ENCODE data around the gene SLC6A13. TPM values are rescaled to one million over a fixed set of nuclear protein-coding genes. Genes with fewer than 3 reads are reported as not detected.
"Not testable (repeated sequence)": the region's sequence is repeated elsewhere in the genome, so short reads cannot be mapped to it uniquely, and the experiment has no call there.

Gene SLC6A13
- total and polyA plus RNA-seq, 4 donors, result 0.23 to 12.0 (median 7.5) TPM

GRCh38 chr12:304805-305204 lies 42.2 kb upstream of the SLC6A13 start:
- Histone ChIP-seq H3K9ac (ENCODE audit: low read depth in 1 of 2, low read length in 2 of 2) (no peak overlapping the region), H3K36me3 (ENCODE audit: control insufficient read depth in 4 of 4, insufficient read depth in 3 of 4, low read depth in 1 of 4, low read length in 3 of 4) (peaks cover 6 to 51% (median 46%) of the 10 kb centered on the region in 4 donors), H3K27ac (ENCODE audit: low read depth in 1 of 2, low read length in 2 of 2) (no peak overlapping the region), H3K27me3 (ENCODE audit: control insufficient read depth in 4 of 4, insufficient read depth in 4 of 4, low read length in 3 of 4) (no peaks in the 10 kb centered on the region), H3K4me3 (ENCODE audit: low read depth in 1 of 3, low read length in 3 of 3) (no peak overlapping the region), H3K4me1 (ENCODE audit: control insufficient read depth in 4 of 4, insufficient read depth in 4 of 4, low read length in 3 of 4) (no peaks in the 10 kb centered on the region), H3K9me3 (ENCODE audit: control insufficient read depth in 4 of 4, low read length in 3 of 4) (no peaks in the 10 kb centered on the region)
- WGBS, result 84% methylated on average over 5 of the region's 5 CpGs
- no peak for DNase-seq (ENCODE audit: low spot score)
- TF ChIP-seq ZBTB33 (IDR thresholded peaks at IDR 0.05) (no peak), SP1 (IDR thresholded peaks at IDR 0.05) (no peak), JUND (IDR thresholded peaks at IDR 0.05) (no peak), CTCF (IDR thresholded peaks at IDR 0.05; ENCODE audit: low read depth, low read length, missing input control) (no peak), TAF1 (conservative IDR thresholded peaks at IDR 0.05) (no peak), HNF4G (IDR thresholded peaks at IDR 0.05) (no peak), FOXA1 (IDR thresholded peaks at IDR 0.05) (no peak), NR2F2 (IDR thresholded peaks at IDR 0.05) (no peak), EGR1 (IDR thresholded peaks at IDR 0.05; ENCODE audit: low read depth in 2 of 2) (no peak), RAD21 (IDR thresholded peaks at IDR 0.05) (no peak), RXRA (IDR thresholded peaks at IDR 0.05) (no peak), YY1 (IDR thresholded peaks at IDR 0.05) (no peak), FOXA2 (IDR thresholded peaks at IDR 0.05) (no peak), MAX (IDR thresholded peaks at IDR 0.05) (no peak), HNF4A (conservative IDR thresholded peaks at IDR 0.05) (no peak)
- TF ChIP-seq, protein P1, sequence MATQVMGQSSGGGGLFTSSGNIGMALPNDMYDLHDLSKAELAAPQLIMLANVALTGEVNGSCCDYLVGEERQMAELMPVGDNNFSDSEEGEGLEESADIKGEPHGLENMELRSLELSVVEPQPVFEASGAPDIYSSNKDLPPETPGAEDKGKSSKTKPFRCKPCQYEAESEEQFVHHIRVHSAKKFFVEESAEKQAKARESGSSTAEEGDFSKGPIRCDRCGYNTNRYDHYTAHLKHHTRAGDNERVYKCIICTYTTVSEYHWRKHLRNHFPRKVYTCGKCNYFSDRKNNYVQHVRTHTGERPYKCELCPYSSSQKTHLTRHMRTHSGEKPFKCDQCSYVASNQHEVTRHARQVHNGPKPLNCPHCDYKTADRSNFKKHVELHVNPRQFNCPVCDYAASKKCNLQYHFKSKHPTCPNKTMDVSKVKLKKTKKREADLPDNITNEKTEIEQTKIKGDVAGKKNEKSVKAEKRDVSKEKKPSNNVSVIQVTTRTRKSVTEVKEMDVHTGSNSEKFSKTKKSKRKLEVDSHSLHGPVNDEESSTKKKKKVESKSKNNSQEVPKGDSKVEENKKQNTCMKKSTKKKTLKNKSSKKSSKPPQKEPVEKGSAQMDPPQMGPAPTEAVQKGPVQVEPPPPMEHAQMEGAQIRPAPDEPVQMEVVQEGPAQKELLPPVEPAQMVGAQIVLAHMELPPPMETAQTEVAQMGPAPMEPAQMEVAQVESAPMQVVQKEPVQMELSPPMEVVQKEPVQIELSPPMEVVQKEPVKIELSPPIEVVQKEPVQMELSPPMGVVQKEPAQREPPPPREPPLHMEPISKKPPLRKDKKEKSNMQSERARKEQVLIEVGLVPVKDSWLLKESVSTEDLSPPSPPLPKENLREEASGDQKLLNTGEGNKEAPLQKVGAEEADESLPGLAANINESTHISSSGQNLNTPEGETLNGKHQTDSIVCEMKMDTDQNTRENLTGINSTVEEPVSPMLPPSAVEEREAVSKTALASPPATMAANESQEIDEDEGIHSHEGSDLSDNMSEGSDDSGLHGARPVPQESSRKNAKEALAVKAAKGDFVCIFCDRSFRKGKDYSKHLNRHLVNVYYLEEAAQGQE (IDR thresholded peaks at IDR 0.05), result no peak
- TF ChIP-seq, protein P2, sequence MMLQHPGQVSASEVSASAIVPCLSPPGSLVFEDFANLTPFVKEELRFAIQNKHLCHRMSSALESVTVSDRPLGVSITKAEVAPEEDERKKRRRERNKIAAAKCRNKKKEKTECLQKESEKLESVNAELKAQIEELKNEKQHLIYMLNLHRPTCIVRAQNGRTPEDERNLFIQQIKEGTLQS (IDR thresholded peaks at IDR 0.05), result no peak

DNA sequence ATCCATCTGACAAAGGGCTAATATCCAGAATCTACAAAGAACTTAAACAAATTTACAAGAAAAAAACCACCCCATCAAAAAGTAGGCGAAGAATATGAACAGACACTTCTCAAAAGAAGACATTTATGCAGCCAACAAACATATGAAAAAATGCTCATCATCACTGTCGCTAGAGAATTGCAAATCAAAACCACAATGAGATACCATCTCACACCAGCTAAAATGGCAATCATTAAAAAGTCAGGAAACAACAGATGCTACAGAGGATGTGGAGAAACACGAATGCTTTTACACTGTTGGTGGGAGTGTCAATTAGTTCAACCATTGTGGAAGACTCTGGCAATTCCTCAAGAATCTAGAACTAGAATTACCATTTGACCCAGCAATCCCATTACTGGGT lies 40.1 kb upstream of the SLC6A13 start:
- DNase-seq (ENCODE audit: low spot score); H3K27ac ChIP-seq (ENCODE audit: low read depth in 1 of 2, low read length in 2 of 2); H3K9ac ChIP-seq (ENCODE audit: low read depth in 1 of 2, low read length in 2 of 2); H3K9me3 ChIP-seq (ENCODE audit: control insufficient read depth in 4 of 4, low read length in 3 of 4); H3K4me3 ChIP-seq (ENCODE audit: low read depth in 1 of 3, low read length in 3 of 3); H3K4me1 ChIP-seq (ENCODE audit: control insufficient read depth in 4 of 4, insufficient read depth in 4 of 4, low read length in 3 of 4); H3K27me3 ChIP-seq (ENCODE audit: control insufficient read depth in 4 of 4, insufficient read depth in 4 of 4, low read length in 3 of 4): not testable (repeated sequence)
- WGBS, result 89% methylated on average over 3 of the region's 3 CpGs
- peaks cover 8 to 33% (median 30%) of the 10 kb centered on the region in 4 donors for H3K36me3 ChIP-seq (ENCODE audit: control insufficient read depth in 4 of 4, insufficient read depth in 3 of 4, low read depth in 1 of 4, low read length in 3 of 4)

- not testable (repeated sequence) for DNase-seq (ENCODE audit: low spot score); H3K9ac ChIP-seq (ENCODE audit: low read depth in 1 of 2, low read length in 2 of 2); H3K27me3 ChIP-seq (ENCODE audit: control insufficient read depth in 4 of 4, insufficient read depth in 4 of 4, low read length in 3 of 4); H3K27ac ChIP-seq (ENCODE audit: low read depth in 1 of 2, low read length in 2 of 2); H3K4me3 ChIP-seq (ENCODE audit: low read depth in 1 of 3, low read length in 3 of 3); H3K4me1 ChIP-seq (ENCODE audit: control insufficient read depth in 4 of 4, insufficient read depth in 4 of 4, low read length in 3 of 4); H3K9me3 ChIP-seq (ENCODE audit: control insufficient read depth in 4 of 4, low read length in 3 of 4)
- WGBS, result 89% methylated on average over 1 of the region's 1 CpG
- peaks cover 7 to 31% (median 21%) of the 10 kb centered on the region in 4 donors for H3K36me3 ChIP-seq (ENCODE audit: control insufficient read depth in 4 of 4, insufficient read depth in 3 of 4, low read depth in 1 of 4, low read length in 3 of 4)
These were observed 37.5 kb upstream of the SLC6A13 start for GRCh38 chr12:300166-300565.

- not testable (repeated sequence) for H3K27ac ChIP-seq (ENCODE audit: low read depth in 1 of 2, low read length in 2 of 2); DNase-seq (ENCODE audit: low spot score); H3K27me3 ChIP-seq (ENCODE audit: control insufficient read depth in 4 of 4, insufficient read depth in 4 of 4, low read length in 3 of 4); H3K9ac ChIP-seq (ENCODE audit: low read depth in 1 of 2, low read length in 2 of 2); H3K4me3 ChIP-seq (ENCODE audit: low read depth in 1 of 3, low read length in 3 of 3); H3K4me1 ChIP-seq (ENCODE audit: control insufficient read depth in 4 of 4, insufficient read depth in 4 of 4, low read length in 3 of 4); H3K9me3 ChIP-seq (ENCODE audit: control insufficient read depth in 4 of 4, low read length in 3 of 4)
- H3K36me3 ChIP-seq (ENCODE audit: control insufficient read depth in 4 of 4, insufficient read depth in 3 of 4, low read depth in 1 of 4, low read length in 3 of 4), result peaks cover 7 to 32% (median 23%) of the 10 kb centered on the region in 4 donors
- 88% methylated on average over 5 of the region's 5 CpGs for WGBS
These were observed 36.9 kb upstream of the SLC6A13 start for GRCh38 chr12:299511-299910.

All from liver (tissue), 9 donors.